GM12801 (cell line): ENCODE data around the gene C1orf105.

Source experiments
- CTCF ChIP-seq: IDR thresholded peaks from one replicate; pipeline ENCODE4 v1.5.1; 2011; ENCODE audit warnings: control low read depth; ENCODE audit not compliant: insufficient read length; ENCODE audit errors: extremely low read depth

Gene C1orf105, protein sequence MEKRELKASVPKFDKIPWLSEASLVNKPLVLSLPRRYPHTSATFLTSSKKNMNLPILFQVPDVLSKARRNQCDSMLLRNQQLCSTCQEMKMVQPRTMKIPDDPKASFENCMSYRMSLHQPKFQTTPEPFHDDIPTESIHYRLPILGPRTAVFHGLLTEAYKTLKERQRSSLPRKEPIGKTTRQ

GRCh38 chr1:172420385-172420784, at the start of gene C1orf105:
TSS of gene C1orf105 (plus strand) at chr1:172420685. CDS start at chr1:172420886, 201 bp downstream.
- TF ChIP-seq CTCF = no peak

- no peak for TF ChIP-seq CTCF
Measured at GRCh38 chr1:172373864-172374263, 46.6 kb upstream of the C1orf105 start.

DNA sequence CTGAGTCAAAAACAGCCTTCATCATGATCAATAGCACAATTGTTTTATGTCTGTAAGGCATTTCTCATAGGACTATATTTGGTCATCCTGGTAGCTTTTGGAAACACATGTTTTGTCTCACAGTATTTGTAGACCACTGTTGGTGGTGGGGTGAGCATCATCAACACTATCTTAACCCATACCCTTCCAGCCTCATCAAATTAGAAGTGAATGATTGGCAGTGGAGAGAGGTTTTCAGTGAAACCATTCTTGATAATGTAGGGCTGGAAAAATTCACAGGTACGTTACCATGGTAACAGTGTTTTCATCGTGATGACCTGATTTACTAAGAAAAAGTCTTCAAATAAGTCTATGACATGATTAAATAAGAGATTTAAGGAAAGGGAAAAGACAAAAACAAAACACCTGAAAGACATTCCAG, 45.3 kb upstream of the C1orf105 start:
- no peak for TF ChIP-seq CTCF

DNA sequence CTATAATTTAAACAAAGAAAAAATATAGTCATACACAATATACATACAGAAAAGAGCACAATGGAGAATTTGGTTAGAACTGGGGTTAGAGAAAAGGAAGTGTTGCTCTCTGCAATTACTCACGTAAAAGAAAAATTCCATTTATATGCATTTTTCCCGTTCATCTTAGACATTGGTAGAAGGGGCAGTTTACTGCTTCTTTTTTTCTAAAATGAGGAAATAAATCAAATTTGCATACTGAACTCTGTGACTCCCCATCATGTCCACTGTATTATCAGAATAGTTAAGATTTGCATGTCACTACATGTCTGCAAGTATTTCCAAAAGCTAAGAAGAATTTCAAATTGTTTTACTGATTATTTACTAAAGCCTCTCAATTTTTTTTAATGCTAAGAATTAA, 44.1 kb upstream of the C1orf105 start:
- TF ChIP-seq CTCF = no peak

DNA sequence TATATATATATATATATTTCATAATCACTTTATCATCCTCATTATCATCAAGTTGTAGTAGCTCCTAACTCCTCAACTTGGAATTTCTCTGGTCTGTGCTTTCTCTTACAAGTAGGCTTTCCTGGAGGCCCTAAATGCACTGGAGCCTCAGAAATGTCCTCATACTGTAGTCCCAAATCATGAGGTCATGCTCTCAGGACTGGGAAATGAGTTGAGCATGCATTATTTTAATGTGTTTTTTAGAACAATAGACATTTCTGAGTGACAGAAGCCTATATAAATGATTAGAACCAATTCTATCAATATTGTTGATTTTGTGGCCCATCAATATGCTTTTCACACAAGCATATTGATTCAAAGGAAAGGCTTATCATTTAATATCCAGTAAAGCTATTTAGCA, 42.9 kb upstream of the C1orf105 start:
- no peak for TF ChIP-seq CTCF

- TF ChIP-seq CTCF = no peak
Measured at GRCh38 chr1:172378109-172378760, 42.2 kb upstream of the C1orf105 start.

DNA sequence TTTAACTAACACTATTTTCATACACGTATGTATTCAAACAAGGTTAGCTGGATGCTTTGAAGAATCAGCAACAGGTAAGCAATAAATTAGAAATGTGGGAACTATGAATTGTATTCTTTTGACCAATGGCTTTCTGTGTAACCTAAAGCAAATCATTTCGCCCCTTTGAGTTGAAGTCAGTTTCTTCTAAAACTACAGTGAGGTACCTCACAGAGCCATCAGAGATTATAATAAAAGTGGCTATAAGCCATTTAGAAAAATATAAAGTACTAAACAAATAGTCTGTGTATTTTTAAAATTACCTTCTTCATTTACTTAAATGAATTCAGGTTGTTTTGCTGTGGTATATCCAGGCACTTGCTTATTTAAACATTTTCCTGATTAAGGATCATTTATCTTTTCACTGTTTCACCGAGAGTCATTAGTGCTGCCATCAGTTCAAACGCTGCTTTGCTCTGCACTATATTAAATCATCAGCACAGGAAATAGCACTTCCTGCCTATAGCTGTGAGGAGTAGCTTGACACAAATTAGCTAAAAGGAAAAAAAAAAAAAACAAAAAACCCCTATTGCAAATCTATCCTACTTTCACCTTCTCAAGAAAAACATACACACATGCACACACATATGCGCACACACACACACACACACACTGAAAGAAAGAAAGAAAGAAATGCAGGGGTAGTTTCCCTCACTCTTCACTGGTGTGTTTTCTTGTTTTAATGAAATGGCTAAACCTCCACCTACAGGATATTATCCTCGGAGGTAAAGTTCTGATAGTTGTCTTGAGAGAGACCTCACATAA, 39.8 kb upstream of the C1orf105 start:
- TF ChIP-seq CTCF = no peak
